GM18505 (cell line): ENCODE results near the gene VPS16.
A peak's percentile ranks its signal among the peaks of the same experiment; 100 is the strongest.

ENCODE experiments used
- ATAC-seq: cut with Tn5 transposase; IDR thresholded peaks from one replicate; pipeline ENCODE4 v1.9.1; 2021; ENCODE audit not compliant: unreplicated experiment
- POLR2A ChIP-seq: IDR thresholded peaks from 4 replicates; pipeline ENCODE4 v1.6.1; 2011; ENCODE audit warnings: borderline replicate concordance; ENCODE audit not compliant: insufficient read depth, insufficient read length; ENCODE audit errors: extremely low read depth

The VPS16 gene

GRCh38 chr20:2837221-2837960 lies 3.2 kb upstream of the VPS16 start:
- no peak for TF ChIP-seq POLR2A
- ATAC-seq, result no peak

GRCh38 chr20:2838170-2838797 lies 2.3 kb upstream of the VPS16 start:
- ATAC-seq, result no peak

GRCh38 chr20:2838847-2839671 lies 1.5 kb upstream of the VPS16 start:
- no peak for TF ChIP-seq POLR2A
- no peak for ATAC-seq

More at GRCh38 chr20:2838170-2838797, 2.3 kb upstream of the VPS16 start:
- TF ChIP-seq POLR2A, result no peak

- no peak for TF ChIP-seq POLR2A
- ATAC-seq, result no peak
Measured at GRCh38 chr20:2839732-2840137, 810 bp upstream of the VPS16 start.

- peak; percentile 39 for ATAC-seq
- no peak for TF ChIP-seq POLR2A
Measured at GRCh38 chr20:2840967-2841531, 504 bp downstream of the VPS16 start.

GRCh38 chr20:2845607-2846006 lies 5.1 kb downstream of the VPS16 start:
- no peak for TF ChIP-seq POLR2A
- ATAC-seq, result no peak

- no peak for ATAC-seq
Measured at GRCh38 chr20:2846698-2847097, 6.2 kb downstream of the VPS16 start.

GRCh38 chr20:2847802-2848201 lies 7.3 kb downstream of the VPS16 start:
- no peak for ATAC-seq
- TF ChIP-seq POLR2A, result no peak

More at GRCh38 chr20:2846698-2847097, 6.2 kb downstream of the VPS16 start:
- TF ChIP-seq POLR2A, result no peak

- no peak for TF ChIP-seq POLR2A
- no peak for ATAC-seq
Measured at GRCh38 chr20:2849529-2849928, 9.0 kb downstream of the VPS16 start.

- ATAC-seq, result no peak
- no peak for TF ChIP-seq POLR2A
Measured at GRCh38 chr20:2851086-2851485, 10.5 kb downstream of the VPS16 start.

- ATAC-seq, result no peak
- no peak for TF ChIP-seq POLR2A
Measured at GRCh38 chr20:2858591-2858990, 18.0 kb downstream of the VPS16 start.

- no peak for TF ChIP-seq POLR2A
- ATAC-seq, result no peak
Measured at GRCh38 chr20:2859330-2860121, 19.0 kb downstream of the VPS16 start.
